Measurements from ENCODE around the gene RAB11FIP2.

Gene RAB11FIP2

DNA sequence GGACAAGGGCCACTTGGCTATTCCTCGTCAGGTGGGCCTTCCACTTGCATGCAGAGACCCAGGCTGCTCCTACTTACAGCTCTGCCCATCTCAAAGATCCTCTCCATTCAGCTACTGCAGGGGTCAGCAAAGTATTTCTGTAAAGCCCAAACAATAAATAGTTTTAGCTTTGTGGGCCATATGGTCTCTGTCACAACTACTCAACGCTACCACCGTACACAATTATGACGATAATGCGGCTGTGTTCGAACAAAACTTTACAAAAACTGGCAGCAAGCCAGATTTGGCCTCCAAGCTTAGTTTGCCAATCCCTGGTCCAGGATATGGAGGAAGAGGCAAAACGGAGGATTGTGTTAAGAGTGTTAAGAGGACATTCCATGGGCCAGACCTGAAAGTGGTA, 12.8 kb downstream of the RAB11FIP2 start:
- DNase-seq: no peak

DNA sequence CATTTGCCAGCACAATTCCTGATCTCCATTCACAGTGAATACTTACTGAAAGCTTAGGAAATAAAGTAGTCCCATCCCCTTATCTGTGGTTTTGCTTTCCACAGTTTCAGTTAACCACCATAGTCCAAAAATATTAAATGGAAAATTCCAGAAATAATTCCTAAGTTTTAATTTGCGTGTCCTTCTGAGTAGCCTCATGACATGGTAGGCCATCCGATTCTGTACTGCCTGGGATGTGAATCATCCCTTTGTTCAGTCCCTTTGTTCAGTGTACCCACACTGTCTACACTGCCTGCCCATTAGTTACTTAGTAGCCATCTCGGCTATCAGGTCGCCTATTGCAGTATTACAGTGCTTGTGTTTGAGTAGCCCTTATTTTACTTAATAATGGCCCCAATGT, 14.2 kb downstream of the RAB11FIP2 start:
- no peak for DNase-seq

DNA sequence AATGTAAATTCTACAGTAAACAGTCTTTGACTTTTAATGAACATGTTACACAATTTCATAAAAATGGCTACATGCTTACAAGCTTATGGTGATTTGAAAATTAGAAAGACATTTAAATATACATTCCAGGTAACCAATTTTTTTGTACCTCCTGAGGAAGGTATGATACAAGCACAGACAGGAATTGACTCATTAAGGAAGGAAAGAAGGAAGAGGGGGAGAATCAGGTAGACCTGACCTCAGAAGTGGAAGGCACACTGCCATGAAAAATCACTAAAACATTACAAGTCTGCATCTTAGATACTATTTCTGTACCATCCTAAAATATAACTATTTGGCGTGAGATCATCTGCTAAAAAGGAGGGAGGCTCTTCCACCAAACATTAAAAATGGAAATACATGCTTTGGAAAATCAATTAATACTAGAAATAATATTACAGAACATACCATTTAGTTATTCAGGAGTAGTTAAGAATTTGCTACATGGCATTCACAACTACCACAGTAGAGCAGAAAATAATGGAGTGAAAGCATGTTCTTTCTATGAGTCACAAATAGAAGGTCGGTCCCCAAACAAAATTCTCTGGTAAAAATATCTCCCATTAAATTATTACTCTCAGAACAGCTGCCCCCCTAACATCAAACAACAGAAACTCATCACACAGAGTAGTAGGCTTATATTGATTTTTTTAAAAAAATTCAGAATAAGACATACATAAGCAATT, 15.2 kb downstream of the RAB11FIP2 start:
- DNase-seq: no peak

DNA sequence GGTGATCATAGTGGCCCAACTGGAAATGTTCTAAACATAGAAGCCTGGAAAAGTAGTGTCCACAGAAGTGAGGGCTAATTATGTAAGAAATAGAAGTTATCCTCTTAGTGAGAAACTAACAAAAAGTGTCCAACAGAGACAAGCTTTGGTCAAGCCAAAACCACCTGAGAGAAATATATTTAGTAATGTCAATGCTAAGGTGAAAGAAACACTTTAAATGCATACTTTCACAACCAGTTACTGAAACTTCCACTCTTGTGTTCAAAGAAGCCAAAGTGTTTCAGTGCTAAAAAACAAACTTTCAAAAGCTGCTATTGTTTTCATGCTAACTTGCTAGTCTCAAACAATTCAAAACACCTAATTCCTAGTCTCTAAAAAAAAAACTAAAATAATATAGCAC, 18.1 kb downstream of the RAB11FIP2 start:
- DNase-seq: no peak

DNA sequence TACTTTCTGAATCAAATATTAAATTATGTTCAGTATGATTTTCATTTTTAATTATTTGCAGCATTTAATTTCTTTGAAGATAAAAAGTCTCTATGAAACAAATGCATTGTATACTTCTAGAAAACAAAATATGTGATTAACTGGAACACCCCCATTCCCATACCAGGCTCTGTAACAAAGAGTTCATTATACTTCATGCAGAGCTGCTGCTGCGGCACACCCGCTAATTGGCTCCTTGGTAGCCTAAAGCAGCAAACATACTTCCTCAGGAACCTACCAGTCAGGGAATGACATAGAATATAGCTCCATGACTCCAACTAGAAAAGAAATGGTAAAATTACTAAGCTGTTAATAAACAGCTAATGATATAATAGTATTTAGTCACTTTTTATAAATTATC, 19.3 kb downstream of the RAB11FIP2 start:
- DNase-seq: no peak

DNA sequence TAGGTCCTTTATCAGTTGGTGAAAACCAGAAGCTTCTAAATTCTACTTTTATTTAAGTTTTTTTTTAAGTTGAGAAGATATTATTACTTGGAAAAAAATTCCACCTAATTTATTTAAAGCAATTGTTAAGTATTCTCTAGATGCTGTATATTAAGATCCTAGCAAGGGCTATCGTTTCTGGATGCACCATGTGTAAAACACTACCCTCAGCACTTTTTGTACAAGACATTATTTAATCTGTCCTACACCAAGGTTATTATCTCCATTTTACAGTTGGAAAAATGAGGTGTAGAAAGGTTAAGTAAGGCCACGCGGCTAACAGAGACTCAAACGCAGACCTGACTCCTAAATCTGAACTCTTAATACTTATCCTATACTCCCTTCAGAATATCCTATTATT, 19.8 kb downstream of the RAB11FIP2 start:
- DNase-seq: no peak

DNA sequence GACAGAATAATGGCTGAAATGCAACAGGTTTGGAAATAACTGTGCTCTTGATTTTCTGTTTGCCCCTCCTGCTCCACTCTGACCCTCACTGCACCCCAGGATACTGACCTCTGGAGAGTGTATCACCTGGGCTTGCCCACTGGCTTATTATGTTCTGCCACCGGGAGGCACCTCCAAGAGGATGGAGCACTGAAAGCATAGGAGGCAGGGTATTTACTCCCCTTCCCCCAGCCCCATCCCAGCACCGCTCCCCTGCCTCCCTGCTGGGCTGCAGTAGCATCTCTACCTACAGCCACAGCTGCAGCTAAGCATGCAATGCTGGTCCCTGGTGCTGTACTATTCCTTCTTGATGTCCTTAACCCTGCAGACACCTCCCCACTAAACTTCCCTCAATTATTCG, 26.4 kb downstream of the RAB11FIP2 start:
- DNase-seq: no peak

DNA sequence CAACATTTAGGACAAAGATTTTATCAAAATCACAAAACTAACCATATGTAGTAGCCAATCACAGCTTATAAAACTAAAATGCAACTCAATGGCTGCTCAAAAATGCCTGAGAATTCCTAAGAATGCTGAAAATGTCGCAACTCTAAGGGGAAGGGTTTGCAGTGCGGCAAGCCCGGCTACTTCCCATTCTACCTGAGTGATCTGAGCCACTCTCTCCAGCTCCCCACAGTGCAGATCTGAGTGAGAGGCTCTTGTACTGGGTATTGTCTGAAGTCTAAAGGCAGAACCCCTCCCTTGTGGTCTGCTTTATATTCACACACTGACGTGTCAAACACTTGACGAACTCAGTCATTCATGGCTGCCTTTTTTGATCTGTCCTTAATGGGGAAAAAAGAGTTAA, 28.9 kb downstream of the RAB11FIP2 start:
- DNase-seq: no peak

DNA sequence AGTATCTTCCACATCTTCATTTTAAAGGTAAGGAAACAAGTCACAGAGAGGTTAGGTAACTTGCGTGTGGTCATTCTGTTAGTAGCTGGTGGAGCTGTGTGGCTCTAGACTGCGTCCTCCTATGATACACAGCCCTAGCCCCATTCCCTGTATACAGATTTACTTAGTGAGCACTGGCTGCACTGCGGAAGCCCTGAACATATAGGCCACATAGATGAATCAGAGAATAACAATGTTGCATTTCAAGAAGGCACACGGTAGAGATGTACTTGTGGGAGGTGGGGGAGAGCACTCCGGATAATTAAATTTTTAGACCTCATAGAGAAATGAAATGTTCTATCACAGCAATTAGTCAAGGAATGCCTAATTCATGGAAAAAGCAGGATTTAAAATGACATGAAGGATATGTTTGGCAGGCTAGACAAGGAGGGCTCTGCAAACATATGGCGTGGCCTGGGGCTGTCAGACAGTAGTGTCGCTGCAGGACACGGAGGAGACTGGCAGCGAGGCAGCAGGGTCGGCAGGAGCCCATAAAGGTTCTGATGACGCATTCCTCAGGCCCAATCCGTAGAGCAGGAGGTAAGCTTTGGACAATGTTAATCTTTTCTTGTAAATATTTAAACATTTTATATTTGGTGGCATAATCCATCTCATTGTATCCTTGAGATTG, 29.5 kb downstream of the RAB11FIP2 start:
- DNase-seq: no peak

DNA sequence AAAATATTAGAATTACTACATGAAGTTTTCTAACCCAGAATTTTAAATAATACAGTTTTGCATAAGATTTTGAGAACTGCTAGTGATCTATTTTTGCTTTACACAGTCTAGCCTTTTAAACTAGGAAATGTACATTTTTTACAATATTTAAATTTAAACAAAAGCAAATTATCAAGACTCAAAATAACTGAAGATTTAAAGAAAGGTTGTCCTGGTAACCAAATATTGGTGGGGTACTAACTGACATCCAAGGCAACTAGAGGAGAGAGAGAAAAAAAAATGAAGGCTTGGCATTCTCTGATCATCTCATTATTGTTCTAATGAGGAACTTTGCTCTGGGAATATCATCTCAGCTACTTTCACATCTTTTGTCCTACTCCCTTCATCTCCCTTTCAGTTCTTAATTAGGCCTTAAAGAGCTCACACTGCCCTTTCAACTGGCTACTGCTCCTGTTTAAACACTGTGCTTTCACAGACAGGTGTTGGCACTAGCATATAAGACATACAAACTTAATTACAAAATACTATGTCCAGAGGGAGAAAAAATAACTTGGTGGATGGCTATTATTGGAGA, 33.7 kb downstream of the RAB11FIP2 start:
- peak; percentile 13 for DNase-seq

DNA sequence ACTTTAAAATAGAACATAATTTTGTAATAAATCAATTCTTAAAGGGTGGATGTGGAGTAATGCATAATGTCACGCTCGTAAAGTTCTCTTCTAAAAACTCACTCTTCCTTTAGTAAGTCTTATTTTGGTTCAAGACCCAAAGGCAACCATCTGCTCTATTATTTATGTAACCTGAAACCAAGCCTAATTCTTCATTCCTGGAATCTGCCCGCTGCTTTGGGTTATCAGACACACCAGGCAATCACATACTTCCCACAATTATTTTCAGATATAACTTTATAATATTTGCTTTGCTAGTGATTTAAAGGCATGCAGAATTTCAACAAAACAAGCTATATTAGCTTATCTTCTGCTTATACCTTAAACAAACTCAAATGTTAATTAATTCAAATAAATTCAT, 39.0 kb downstream of the RAB11FIP2 start:
- peak; percentile 78 for DNase-seq

DNA sequence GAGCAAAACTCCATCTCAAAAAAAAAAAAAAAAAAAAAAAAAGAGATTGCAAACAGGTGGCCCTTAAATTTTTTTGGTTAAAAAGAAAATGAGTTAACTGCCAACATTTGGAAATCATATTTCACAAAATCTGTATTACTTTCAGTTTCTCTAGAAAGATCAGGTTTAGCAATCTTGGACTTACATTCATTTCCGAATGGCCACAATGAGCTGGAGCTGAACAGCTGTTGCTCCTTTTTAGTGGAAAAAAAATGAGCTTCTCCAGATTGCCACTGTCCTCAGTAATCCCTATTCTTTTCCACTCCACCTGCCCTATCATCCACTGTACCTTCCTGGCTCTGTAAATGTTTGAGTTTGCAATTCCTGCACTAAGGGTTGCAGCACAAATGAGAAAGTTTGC, 43.6 kb downstream of the RAB11FIP2 start:
- peak; percentile 60 for DNase-seq

DNA sequence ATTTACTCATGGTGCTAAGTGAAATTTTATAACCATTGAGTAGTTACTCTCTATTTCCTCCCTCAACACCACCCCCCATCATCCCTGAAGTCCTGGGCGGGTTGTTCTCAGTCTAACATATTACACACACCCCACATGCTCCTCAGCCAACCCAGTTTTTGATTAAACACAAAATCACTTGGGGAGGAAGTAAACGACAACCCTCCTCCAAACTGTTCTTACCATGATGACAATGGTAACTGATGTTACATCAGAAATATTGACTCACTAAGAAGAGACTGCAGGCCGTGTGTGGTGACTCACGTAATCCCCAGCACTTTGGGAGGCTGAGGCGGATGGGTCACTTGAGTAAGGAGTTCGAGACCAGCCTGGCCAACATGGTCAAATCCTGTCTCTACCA, 44.2 kb downstream of the RAB11FIP2 start:
- DNase-seq: no peak

DNA sequence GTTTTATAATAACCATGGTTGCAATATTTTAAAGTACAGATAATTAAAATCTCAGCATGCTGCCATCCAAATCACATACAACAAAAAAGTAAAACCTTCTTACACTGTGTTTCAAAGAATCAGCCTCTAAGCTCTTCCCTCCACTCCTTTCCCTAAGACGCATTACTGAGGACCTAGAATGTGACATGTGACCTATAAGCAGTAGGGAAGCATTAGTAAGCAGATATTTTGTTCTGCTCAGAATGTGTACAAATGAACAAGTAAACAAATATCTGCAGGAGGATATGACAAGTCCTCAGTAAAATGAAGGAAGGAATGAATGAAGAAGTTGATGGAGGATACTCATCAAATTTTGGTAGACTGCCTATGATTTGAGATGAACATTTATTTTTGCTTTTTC, 49.1 kb downstream of the RAB11FIP2 start:
- no peak for DNase-seq

DNA sequence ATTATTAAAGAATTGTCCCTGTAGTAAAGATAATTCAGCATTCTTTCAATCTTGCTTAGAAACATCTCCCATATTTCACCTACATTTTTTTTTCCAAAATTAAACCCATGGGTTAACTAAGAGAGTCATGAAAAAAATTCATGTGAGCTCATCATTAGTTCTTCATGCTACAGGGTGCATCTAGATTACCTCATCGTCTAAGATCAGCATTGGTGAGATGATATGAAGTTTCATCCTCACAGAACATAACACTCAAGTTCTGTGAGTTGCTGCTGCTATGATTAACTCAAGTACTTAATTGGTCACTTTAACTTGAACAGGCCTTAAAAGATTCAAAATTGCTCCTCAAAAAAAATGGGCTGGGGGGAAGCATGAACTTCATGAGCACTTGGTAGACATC, 50.0 kb downstream of the RAB11FIP2 start:
- DNase-seq: no peak

DNA sequence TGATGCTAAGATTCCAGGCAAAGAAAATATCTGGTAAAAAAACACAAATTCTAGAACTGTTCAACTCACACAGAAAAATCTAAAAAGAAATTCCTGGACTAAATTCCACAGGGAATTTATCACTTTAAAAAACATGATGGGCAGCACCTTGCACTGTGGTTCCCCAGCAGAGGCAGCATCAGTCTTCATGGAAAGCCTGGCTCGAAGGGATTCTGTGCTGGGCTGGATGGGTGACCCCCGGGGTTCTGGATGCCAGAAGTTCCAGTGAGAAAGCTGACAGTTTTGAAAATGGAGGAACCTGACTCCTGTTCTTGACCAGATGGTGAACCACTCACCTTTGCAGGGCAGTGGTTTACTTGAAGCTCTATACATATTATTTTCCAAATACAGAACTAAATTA, 52.0 kb downstream of the RAB11FIP2 start:
- no peak for DNase-seq

DNA sequence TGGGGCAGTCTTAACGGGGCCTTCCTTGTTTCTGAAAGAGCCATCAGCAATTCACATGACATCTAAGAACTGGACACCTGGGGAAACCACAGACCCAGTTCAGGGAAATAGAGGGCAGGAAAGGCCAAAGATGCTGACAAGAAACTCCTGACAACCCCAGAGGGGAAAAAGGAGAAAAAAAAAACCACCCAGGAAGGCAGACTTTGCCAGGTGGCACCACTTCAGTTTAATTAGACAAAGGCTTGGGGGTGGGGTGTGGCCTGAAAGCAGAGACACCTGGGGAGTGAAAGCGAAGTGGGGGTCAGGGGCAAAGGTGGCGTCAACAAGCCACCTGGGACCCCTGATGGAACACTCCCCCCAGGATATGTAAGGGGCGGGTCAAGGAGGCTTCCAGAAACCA, 53.6 kb downstream of the RAB11FIP2 start:
- DNase-seq: peak; percentile 79

DNA sequence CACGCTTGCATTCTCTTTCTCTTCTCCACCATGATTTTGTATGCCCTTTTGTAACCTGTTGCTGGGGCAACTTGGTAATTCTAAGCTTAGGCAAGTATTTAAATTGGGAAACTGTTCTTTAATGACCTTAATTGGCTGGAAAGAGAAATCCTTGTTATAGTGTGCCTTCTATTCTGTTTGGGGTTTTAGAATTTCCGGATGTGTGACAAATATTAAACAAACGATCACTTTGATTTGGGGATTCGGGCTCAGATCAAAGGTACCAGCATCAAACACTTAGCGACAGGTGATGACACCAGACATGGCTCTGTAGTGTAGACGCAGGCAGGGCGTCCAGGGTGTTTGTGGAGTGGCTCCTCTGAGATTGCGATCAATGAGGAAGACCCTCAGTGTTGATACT, 55.0 kb downstream of the RAB11FIP2 start:
- no peak for DNase-seq

DNA sequence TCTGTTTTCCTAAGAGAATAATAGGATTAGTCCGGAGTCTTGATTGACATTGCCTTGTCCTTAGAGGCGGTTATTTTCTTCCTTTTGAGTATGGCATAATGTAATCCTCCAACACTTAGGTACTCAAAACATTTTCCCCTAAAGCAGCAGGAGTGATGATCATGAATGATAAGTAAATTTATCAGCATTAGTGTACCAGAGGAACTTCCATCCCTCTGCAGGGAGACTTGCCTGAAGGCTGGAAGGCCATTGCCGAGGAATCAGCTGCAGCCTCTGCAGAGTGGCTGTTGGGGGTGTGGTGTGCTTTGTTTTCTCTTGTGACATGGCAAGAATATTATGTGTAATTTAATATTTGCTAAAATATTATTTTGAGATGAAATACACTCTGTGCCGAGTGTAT, 56.8 kb downstream of the RAB11FIP2 start:
- DNase-seq: no peak

DNA sequence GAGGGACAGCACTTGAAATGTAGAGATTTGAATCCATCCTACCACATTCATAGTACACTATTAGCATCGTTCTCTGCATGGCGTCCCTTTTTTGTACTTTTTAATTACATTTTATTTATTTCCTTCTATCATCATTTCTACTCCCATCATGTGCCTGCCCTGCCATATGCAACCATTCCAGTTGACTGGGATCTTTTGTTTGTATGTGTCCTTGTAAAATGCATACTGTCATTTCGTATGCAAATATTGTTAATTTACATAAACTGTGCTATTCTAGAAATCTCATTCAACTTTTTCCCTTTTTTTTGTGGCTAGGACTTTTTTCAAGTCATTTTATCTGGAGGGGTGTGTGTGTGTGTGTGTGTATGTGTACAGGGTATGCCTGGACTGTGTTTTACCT, 57.9 kb downstream of the RAB11FIP2 start:
- no peak for DNase-seq

DNA sequence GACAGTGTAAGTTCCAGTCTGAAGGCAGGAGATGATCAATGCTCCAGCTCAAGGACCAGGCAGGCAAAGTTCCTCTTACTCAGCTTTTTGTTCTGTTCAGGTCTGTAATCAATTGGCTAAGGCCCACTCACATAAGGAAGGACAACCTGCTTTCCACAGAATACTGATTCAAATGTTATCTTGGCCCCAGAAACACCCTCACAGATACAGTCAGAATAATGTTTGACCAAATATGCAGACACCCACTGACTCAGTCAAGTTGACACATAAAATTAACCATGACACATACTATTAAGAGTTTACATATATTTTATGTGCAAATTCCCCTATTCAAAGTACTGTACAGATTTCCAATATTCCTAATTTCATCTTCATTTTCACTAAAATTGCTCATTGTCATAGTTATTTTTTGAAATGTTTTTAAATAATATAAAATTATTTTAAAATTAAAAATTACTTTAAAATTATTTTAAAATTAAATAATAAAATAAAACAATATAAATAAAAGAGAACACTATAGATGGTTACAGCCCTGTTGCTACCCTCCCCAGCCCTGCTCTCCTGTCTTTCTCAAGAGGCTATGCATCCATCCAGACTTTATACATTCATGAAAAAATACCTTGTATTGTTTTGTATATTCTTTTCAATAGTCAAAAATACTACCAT, 59.4 kb downstream of the RAB11FIP2 start:
- no peak for DNase-seq

DNA sequence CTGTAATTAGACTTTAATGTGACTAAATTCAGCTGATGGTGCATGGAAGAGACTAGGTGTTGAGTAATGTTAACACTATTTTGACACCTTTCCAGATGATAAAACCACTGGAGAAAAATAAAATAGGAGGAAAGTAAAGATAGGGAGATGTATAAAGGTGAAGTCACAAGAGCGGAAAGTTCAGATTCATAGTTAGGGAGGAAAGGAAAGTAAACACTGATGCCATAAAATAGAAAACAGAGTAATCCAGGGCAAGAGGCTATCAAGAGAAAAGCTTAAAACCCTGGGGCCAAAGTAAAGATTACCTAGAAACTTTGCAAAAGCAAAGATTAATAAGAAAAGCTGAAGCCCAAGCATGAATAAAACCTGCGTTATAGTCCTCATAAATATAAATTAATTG, 62.8 kb downstream of the RAB11FIP2 start:
- DNase-seq: no peak

DNA sequence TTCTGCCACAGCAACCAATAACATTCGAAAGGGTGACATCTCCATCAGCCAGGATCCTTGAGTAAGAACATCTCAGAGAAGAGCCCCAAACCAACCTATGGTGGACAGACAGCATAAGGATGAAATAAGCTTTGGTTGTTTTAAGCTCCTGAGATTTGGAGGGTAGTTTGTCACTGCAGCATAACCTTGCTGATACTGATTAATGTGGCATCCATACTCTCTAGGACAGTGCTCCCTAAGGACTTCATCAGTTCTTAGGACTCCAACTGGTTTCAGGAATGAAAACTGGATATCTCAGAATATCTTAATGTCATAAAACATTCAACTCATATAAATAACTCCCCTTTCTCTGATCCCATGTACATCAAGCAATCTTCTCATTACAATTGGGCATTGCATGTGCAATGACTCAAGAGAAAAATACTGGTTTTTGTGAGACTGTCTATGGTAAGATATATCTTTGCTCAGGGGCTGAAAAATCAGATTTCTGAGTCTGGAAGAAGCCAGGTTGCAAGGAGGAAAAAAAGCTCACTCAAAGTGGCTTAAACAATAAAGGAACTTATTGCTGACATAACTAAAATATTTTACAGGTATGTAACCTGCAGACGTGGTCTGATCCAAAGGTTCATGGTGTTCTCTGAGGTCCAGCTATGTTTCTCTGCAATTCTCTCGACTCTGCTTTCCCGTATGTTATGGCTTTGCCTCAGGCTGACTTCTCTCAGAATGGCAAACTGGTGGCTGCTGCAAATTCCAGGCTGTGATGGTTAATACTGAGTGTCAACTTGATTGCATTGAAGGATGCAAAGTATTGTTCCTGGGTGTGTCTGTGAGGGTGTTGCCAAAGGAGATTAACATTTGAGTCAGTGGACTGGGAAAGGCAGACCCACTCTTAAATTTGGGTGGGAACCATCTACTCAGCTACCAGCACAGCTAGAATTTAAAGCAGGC, 65.7 kb downstream of the RAB11FIP2 start:
- DNase-seq: no peak
